Transverse colon (tissue), 4 donors: ENCODE measurements around the gene RIMOC1.

ENCODE experiments used
- CTCF ChIP-seq, 5 experiments: fragments of 200-600 bp in 3 of 5; fragments of 450-650 bp in 2 of 5; sonication (generic) in 3 of 5; IDR thresholded peaks; 1 replicate in 2 of 5; 2 replicates in 3 of 5; pipeline ENCODE4 v1.5.1; 2016 to 2017; ENCODE audit warnings: antibody characterized with exemption in 5 of 5, inconsistent platforms in 3 of 5, mild to moderate bottlenecking in 2 of 5, moderate library complexity in 1 of 5
- EP300 ChIP-seq: sonication (generic); formaldehyde crosslinking; IDR thresholded peaks from one replicate; pipeline ENCODE4 v1.6.1; 2017; ENCODE audit warnings: antibody characterized with exemption, low read depth
- POLR2A ChIP-seq: fragments of 450-650 bp; IDR thresholded peaks from one replicate; pipeline ENCODE4 v1.6.1; 2016; ENCODE audit warnings: antibody characterized with exemption, mild to moderate bottlenecking, moderate library complexity
- POLR2AphosphoS5 ChIP-seq, 3 donors: sonication (generic); formaldehyde crosslinking; IDR thresholded peaks; one replicate each; pipeline ENCODE4 v1.6.1; 2016; ENCODE audit warnings: antibody characterized with exemption in 3 of 3

DNA sequence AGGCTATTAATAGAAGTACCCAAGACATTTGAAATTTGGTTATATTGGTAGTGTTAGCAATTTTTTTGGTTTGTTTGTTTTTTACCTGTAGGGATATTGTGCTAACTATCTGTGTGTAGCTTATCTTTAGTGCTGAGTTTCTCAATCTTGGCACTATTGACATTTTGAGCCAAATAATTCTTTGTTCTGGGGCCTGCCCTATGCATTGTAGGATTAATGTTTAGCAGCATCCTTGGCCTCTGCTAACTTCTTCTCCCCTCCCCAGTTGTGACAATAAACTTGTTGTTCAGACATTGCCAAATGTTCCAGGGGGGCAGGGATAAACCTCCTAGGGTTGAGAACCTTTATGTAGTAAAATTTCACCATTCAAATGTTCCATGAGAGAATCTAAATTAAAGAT is 24.9 kb downstream of the RIMOC1 start:
- TF ChIP-seq CTCF (IDR thresholded peaks at IDR 0.05) (no peak), POLR2A (no peak), EP300 (no peak), POLR2AphosphoS5 (IDR thresholded peaks at IDR 0.05) (no peak)
